RWPE2 (cell line): ENCODE results near the gene MAGEB10.

Source experiments
- ATAC-seq: fragments of 200-7000 bp; cut with Tn5 transposase; 3 replicates; pipeline ENCODE4 v1.9.1; 2021; ENCODE audit warnings: low read depth
- DNase-seq: peaks from one replicate; pipeline ENCODE4 v3.0.0-alpha.2; 2020; ENCODE audit warnings: low spot score
- H3K27ac ChIP-seq: fragments of 450-650 bp; 2 replicates; pipeline ENCODE4 v1.5.1; 2017; ENCODE audit warnings: mild to moderate bottlenecking; ENCODE audit not compliant: poor library complexity, severe bottlenecking
- H3K27me3 ChIP-seq: fragments of 250-450 bp; sonication (Bioruptor Pico); 2 replicates; pipeline ENCODE4 v1.5.1; 2021; ENCODE audit warnings: mild to moderate bottlenecking, moderate library complexity; ENCODE audit not compliant: insufficient read depth, poor library complexity, severe bottlenecking
- H3K36me3 ChIP-seq: fragments of 250-450 bp; sonication (Bioruptor Pico); 2 replicates; pipeline ENCODE4 v1.5.1; 2020; ENCODE audit warnings: low read depth, mild to moderate bottlenecking, moderate library complexity
- H3K4me1 ChIP-seq: fragments of 250-450 bp; sonication (Bioruptor Pico); 2 replicates; pipeline ENCODE4 v1.5.1; 2021; ENCODE audit warnings: mild to moderate bottlenecking, moderate library complexity; ENCODE audit not compliant: insufficient read depth, poor library complexity, severe bottlenecking
- H3K4me3 ChIP-seq: fragments of 250-450 bp; sonication (Bioruptor Pico); 2 replicates; pipeline ENCODE4 v1.5.1; 2021; ENCODE audit warnings: mild to moderate bottlenecking, moderate library complexity; ENCODE audit not compliant: severe bottlenecking
- H3K9me3 ChIP-seq: fragments of 250-450 bp; sonication (Bioruptor Pico); 2 replicates; pipeline ENCODE4 v1.5.1; 2021; ENCODE audit warnings: mild to moderate bottlenecking, moderate library complexity; ENCODE audit not compliant: severe bottlenecking
- CTCF ChIP-seq: fragments of 450-650 bp; IDR thresholded peaks from one replicate; pipeline ENCODE4 v1.5.1; 2017; ENCODE audit warnings: mild to moderate bottlenecking, moderate library complexity; ENCODE audit not compliant: poor library complexity, severe bottlenecking

Gene MAGEB10

GRCh38 chrX:27823812-27824211, 16.0 kb downstream of the MAGEB10 start:
- H3K9me3 ChIP-seq = no peaks in the 10 kb centered on the region
- H3K27me3 ChIP-seq = no peaks in the 10 kb centered on the region
- no peak for TF ChIP-seq CTCF
- H3K36me3 ChIP-seq = no peaks in the 10 kb centered on the region
- H3K27ac ChIP-seq = no peak overlapping the region
- H3K4me1 ChIP-seq = no peaks in the 10 kb centered on the region
- ATAC-seq (no peak), DNase-seq (no peak)
- no peak overlapping the region for H3K4me3 ChIP-seq

- H3K9me3 ChIP-seq = no peaks in the 10 kb centered on the region
- no peaks in the 10 kb centered on the region for H3K4me1 ChIP-seq
- no peak overlapping the region for H3K27ac ChIP-seq
- TF ChIP-seq CTCF = no peak
- DNase-seq (no peak), ATAC-seq (no peak)
- H3K4me3 ChIP-seq = no peak overlapping the region
- no peaks in the 10 kb centered on the region for H3K27me3 ChIP-seq
- H3K36me3 ChIP-seq = no peaks in the 10 kb centered on the region
Observed at GRCh38 chrX:27838185-27838584, 30.4 kb downstream of the MAGEB10 start.

GRCh38 chrX:27840881-27841280, 33.1 kb downstream of the MAGEB10 start:
- TF ChIP-seq CTCF = no peak
- Histone ChIP-seq H3K9me3 (no peaks in the 10 kb centered on the region), H3K27ac (no peak overlapping the region), H3K36me3 (no peaks in the 10 kb centered on the region), H3K4me3 (no peak overlapping the region), H3K27me3 (no peaks in the 10 kb centered on the region), H3K4me1 (no peaks in the 10 kb centered on the region)
- DNase-seq (no peak), ATAC-seq (no peak)

- no peaks in the 10 kb centered on the region for H3K27me3 ChIP-seq
- ATAC-seq = no peak
Observed at GRCh38 chrX:27842859-27843258, 35.1 kb downstream of the MAGEB10 start.

GRCh38 chrX:27860337-27860736, 52.5 kb downstream of the MAGEB10 start:
- no peak overlapping the region for H3K27ac ChIP-seq
- DNase-seq (no peak), ATAC-seq (no peak)
- TF ChIP-seq CTCF = no peak
- H3K36me3 ChIP-seq = no peaks in the 10 kb centered on the region
- no peaks in the 10 kb centered on the region for H3K27me3 ChIP-seq
- no peaks in the 10 kb centered on the region for H3K9me3 ChIP-seq
- H3K4me1 ChIP-seq = no peaks in the 10 kb centered on the region
- no peak overlapping the region for H3K4me3 ChIP-seq

More at GRCh38 chrX:27842859-27843258, 35.1 kb downstream of the MAGEB10 start:
- Histone ChIP-seq H3K9me3 (no peaks in the 10 kb centered on the region), H3K27ac (no peak overlapping the region), H3K4me1 (no peaks in the 10 kb centered on the region), H3K4me3 (no peak overlapping the region), H3K36me3 (no peaks in the 10 kb centered on the region)
- no peak for DNase-seq
- TF ChIP-seq CTCF = no peak
